Stomach (tissue), 9 donors: Measurements from ENCODE around the gene CYBA. TPM values are rescaled to one million over a fixed set of nuclear protein-coding genes. Genes with fewer than 3 reads are reported as not detected.

Experiments
- DNase-seq, 2 donors: peaks; one replicate each; pipeline versions ENCODE4 v3.0.0 to v3.0.0-alpha.2; 2013 to 2019
- H3K27ac ChIP-seq, 5 donors: fragments of 200-600 bp in 4 of 5; sonication (generic) in 4 of 5; one replicate each; pipeline ENCODE4 v1.5.1; 2013 to 2019; ENCODE audit warnings: mild to moderate bottlenecking in 1 of 5, moderate library complexity in 1 of 5
- H3K27me3 ChIP-seq, 3 donors: fragments of 200-600 bp; sonication (generic); one replicate each; pipeline ENCODE4 v1.5.1; 2017 to 2019; ENCODE audit warnings: mixed run types in 1 of 3
- H3K36me3 ChIP-seq, 4 donors: fragments of 200-600 bp; sonication (generic); 1 replicate in 3 of 4; 2 replicates in 1 of 4; pipeline ENCODE4 v1.5.1; 2016 to 2019
- H3K4me1 ChIP-seq, 4 donors: fragments of 200-600 bp; sonication (generic); one replicate each; pipeline ENCODE4 v1.5.1; 2016 to 2019
- H3K4me3 ChIP-seq, 4 donors: fragments of 200-600 bp; sonication (generic) in 3 of 4; one replicate each; pipeline ENCODE4 v1.5.1; 2016 to 2019; ENCODE audit warnings: mild to moderate bottlenecking in 1 of 4
- H3K9me3 ChIP-seq, 4 donors: fragments of 200-600 bp; sonication (generic); one replicate each; pipeline ENCODE4 v1.5.1; 2016 to 2019
- EP300 ChIP-seq: sonication (generic); formaldehyde crosslinking; IDR thresholded peaks from one replicate; pipeline ENCODE4 v1.6.1; 2017; ENCODE audit warnings: antibody characterized with exemption
- POLR2A ChIP-seq, 4 donors: fragments of 450-650 bp; IDR thresholded peaks; one replicate each; pipeline ENCODE4 v1.6.1; 2016; ENCODE audit warnings: antibody characterized with exemption in 4 of 4, control low read depth in 2 of 4, mild to moderate bottlenecking in 1 of 4, moderate library complexity in 1 of 4
- POLR2AphosphoS5 ChIP-seq, 3 donors: sonication (generic); formaldehyde crosslinking; IDR thresholded peaks; one replicate each; pipeline ENCODE4 v1.6.1; 2016; ENCODE audit warnings: antibody characterized with exemption in 3 of 3
- WGBS, 5 donors: extraction: QIAGEN DNeasy Blood & Tissue Kit in 3 of 5; methylation state at CpG; one replicate each; pipeline versions ENCODE4 v1.1.5 to v1.1.7; 2013 to 2018; 5-methylcytosine and 5-hydroxymethylcytosine counted together
- intact Hi-C: fragments of 100-400 bp; cut with DNase I; formaldehyde crosslinking; loops from one replicate; pipeline ENCODE4 v1.15.1; 2023; ENCODE audit warnings: low total_unique reads
- polyA plus RNA-seq, 3 donors: library from polyadenylated mRNA; stranded (reverse); fragments of 200-250 nt; gene quantifications; one replicate each; pipeline ENCODE4 v1.2.3, GENCODE V29; 2013
- total RNA-seq, 5 donors: library from RNA; depleted of rRNA; stranded (reverse); fragments of >200 nt; gene quantifications; one replicate each; pipeline versions ENCODE4 v1.1.0 to v1.2.3, GENCODE V29; 2014 to 2016
- TF ChIP-seq, protein P1 (sequence below), 7 experiments: fragments of 450-650 bp in 4 of 7; fragments of 200-600 bp in 3 of 7; sonication (generic) in 3 of 7; IDR thresholded peaks; one replicate each; pipeline ENCODE4 v1.5.1; 2016 to 2019; ENCODE audit warnings: antibody characterized with exemption in 7 of 7, control low read depth in 2 of 7, mild to moderate bottlenecking in 1 of 7
- donor health status: healthy with polysubstance abuse.
- donor health status: Bipolar disorder and iron deficiency.
- donor health status: healthy.

CYBA gene
- total and polyA plus RNA-seq, 8 donors, result 21.0 to 480 (median 162) TPM

DNA sequence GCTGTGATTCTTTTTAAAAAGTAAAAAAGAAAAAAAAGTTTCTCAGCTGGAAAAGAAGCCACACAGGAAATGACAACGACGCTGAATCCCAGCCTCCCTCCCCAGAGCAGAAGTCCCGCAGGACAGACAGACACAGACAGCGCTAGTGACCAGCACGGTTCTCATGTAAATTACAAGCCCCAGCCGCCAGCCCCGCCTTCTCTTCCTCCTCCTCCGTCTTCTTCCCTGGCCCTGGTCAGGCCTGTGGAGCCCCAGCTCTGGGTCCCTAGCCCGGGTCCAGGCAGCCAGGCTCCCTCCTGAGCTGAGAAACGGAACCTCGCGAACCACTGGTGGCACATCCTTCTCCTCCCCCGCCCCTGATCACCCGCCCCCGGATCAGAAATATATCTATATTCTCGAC is 19.5 kb downstream of the CYBA start:
- WGBS, 5 donors, result 76 to 83% (median 79%) methylated on average over 16 of the region's 16 CpGs
- Histone ChIP-seq H3K9me3 (no peaks in the 10 kb centered on the region), H3K4me3 (no peak overlapping the region), H3K27me3 (peaks cover 0 to 31% (median 13%) of the 10 kb centered on the region in 3 donors), H3K36me3 (peaks cover 47 to 69% (median 66%) of the 10 kb centered on the region in 4 donors), H3K27ac (no peak overlapping the region), H3K4me1 (peaks cover 12 to 30% (median 22%) of the 10 kb centered on the region in 4 donors)
- no peak for TF ChIP-seq EP300
- DNase-seq, result no peak
- intact Hi-C loops, result no loop called here

- WGBS, 5 donors, result 92 to 99% (median 93%) methylated on average over 20 to 23 of the region's 23 CpGs
- intact Hi-C loops, result no loop called here
These were observed 19.9 kb downstream of the CYBA start for GRCh38 chr16:88630941-88631340.

DNA sequence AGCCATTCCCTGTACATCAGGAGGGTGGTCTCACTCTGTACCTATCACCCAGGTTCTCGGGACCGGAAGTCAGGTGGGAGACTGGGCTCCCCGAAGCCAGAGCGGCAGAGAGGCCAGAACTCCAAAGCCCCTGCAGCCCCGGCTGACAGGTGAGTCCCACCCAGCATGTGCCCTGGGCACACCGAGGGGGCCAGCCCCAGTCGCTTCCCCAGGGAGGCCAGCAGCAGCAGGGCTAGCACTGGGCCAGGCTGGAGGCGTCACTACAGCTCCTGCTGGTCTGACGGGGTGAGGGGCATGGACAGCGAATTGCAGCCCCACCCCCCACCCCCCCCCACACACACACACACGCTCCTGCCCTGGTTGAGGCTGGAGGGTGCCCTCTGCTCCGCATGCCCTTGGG is 20.4 kb downstream of the CYBA start:
- Histone ChIP-seq H3K36me3 (peaks cover 55 to 78% (median 75%) of the 10 kb centered on the region in 4 donors), H3K4me1 (peaks cover 12 to 24% (median 22%) of the 10 kb centered on the region in 4 donors), H3K27ac (no peak overlapping the region), H3K4me3 (no peak overlapping the region), H3K27me3 (peaks cover 0 to 21% (median 13%) of the 10 kb centered on the region in 3 donors), H3K9me3 (no peaks in the 10 kb centered on the region)
- no peak for DNase-seq
- intact Hi-C loops, result no loop called here
- no peak for TF ChIP-seq EP300
- TF ChIP-seq, protein P1, sequence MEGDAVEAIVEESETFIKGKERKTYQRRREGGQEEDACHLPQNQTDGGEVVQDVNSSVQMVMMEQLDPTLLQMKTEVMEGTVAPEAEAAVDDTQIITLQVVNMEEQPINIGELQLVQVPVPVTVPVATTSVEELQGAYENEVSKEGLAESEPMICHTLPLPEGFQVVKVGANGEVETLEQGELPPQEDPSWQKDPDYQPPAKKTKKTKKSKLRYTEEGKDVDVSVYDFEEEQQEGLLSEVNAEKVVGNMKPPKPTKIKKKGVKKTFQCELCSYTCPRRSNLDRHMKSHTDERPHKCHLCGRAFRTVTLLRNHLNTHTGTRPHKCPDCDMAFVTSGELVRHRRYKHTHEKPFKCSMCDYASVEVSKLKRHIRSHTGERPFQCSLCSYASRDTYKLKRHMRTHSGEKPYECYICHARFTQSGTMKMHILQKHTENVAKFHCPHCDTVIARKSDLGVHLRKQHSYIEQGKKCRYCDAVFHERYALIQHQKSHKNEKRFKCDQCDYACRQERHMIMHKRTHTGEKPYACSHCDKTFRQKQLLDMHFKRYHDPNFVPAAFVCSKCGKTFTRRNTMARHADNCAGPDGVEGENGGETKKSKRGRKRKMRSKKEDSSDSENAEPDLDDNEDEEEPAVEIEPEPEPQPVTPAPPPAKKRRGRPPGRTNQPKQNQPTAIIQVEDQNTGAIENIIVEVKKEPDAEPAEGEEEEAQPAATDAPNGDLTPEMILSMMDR (IDR thresholded peaks at IDR 0.05), result no peak
- no peak for TF ChIP-seq POLR2AphosphoS5 (IDR thresholded peaks at IDR 0.05)
- TF ChIP-seq POLR2A (IDR thresholded peaks at IDR 0.05), result no peak
- 84 to 94% (median 90%) methylated on average over 5 to 12 of the region's 12 CpGs for WGBS, 5 donors

More at GRCh38 chr16:88630941-88631340, 19.9 kb downstream of the CYBA start:
- peaks cover 0 to 27% (median 13%) of the 10 kb centered on the region in 3 donors for H3K27me3 ChIP-seq
- H3K4me3 ChIP-seq, result no peak overlapping the region
- peaks cover 12 to 29% (median 22%) of the 10 kb centered on the region in 4 donors for H3K4me1 ChIP-seq
- no peak for TF ChIP-seq POLR2AphosphoS5 (IDR thresholded peaks at IDR 0.05)
- no peak for TF ChIP-seq EP300
- TF ChIP-seq, protein P1 (IDR thresholded peaks at IDR 0.05), result no peak
- TF ChIP-seq POLR2A (IDR thresholded peaks at IDR 0.05), result no peak
- peaks cover 52 to 73% (median 70%) of the 10 kb centered on the region in 4 donors for H3K36me3 ChIP-seq
- H3K9me3 ChIP-seq, result no peaks in the 10 kb centered on the region
- DNase-seq, result no peak
- H3K27ac ChIP-seq, result no peak overlapping the region

DNA sequence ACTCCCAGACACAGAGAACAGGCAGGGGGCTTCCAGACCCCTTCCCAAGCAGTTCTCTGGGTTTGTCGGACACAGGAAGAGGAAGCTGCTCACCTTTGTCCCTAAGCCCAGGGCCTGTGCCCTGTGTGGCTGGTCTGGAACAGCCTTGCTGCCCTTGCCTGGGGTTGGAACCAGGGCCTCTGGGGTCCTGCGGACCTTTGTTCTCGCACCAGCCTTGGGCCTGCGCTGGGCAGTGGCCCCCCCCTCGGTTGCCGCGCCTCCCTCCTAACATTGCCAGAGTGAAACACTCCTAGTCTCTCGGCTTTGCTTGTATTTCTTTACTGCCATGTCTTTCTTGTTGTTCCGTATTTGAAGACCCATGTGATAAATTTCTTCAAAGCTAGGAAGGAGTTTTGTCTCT is 21.0 kb downstream of the CYBA start:
- DNase-seq, result no peak
- peaks cover 61 to 84% (median 81%) of the 10 kb centered on the region in 4 donors for H3K36me3 ChIP-seq

More for the DNA sequence above, 21.0 kb downstream of the CYBA start:
- H3K27ac ChIP-seq, result no peak overlapping the region
- H3K27me3 ChIP-seq, result peaks cover 0 to 15% (median 12%) of the 10 kb centered on the region in 3 donors
- peaks cover 12 to 18% (median 17%) of the 10 kb centered on the region in 4 donors for H3K4me1 ChIP-seq
- intact Hi-C loops, result no loop called here
- H3K9me3 ChIP-seq, result no peaks in the 10 kb centered on the region
- WGBS, 5 donors, result 84 to 96% (median 86%) methylated on average over 8 to 9 of the region's 9 CpGs
- no peak for TF ChIP-seq EP300
- no peak for TF ChIP-seq POLR2A (IDR thresholded peaks at IDR 0.05)
- TF ChIP-seq POLR2AphosphoS5 (IDR thresholded peaks at IDR 0.05), result no peak
- TF ChIP-seq, protein P1 (IDR thresholded peaks at IDR 0.05), result no peak
- no peak overlapping the region for H3K4me3 ChIP-seq
